NB4 (cell line): ENCODE results near the gene FAM83F.

Source experiments
- DNase-seq: peaks from one replicate; pipeline ENCODE4 v3.0.0; 2010; ENCODE audit warnings: low read depth
- H3K4me3 ChIP-seq: one replicate; pipeline ENCODE4 v1.5.1; 2011; ENCODE audit warnings: mild to moderate bottlenecking, low read depth, low read length, moderate library complexity
- CTCF ChIP-seq: IDR thresholded peaks from one replicate; pipeline ENCODE4 v1.5.1; 2012; ENCODE audit warnings: low read depth, low read length
- MAX ChIP-seq: IDR thresholded peaks from 2 replicates; pipeline ENCODE4 v1.6.1; 2011; ENCODE audit warnings: low read depth, low read length
- MYC ChIP-seq: IDR thresholded peaks from 2 replicates; pipeline ENCODE4 v1.6.1; 2011; ENCODE audit warnings: low read depth, low read length
- POLR2A ChIP-seq: IDR thresholded peaks from 2 replicates; pipeline ENCODE4 v1.6.1; 2011; ENCODE audit warnings: mild to moderate bottlenecking; ENCODE audit not compliant: insufficient read length; ENCODE audit errors: extremely low read depth

FAM83F gene

GRCh38 chr22:39965748-39966147, 29.0 kb upstream of the FAM83F start:
- H3K4me3 ChIP-seq, result no peak overlapping the region
- DNase-seq, result no peak
- TF ChIP-seq MAX (no peak), CTCF (no peak), POLR2A (no peak), MYC (no peak)

GRCh38 chr22:39966470-39966869, 28.3 kb upstream of the FAM83F start:
- no peak for DNase-seq
- TF ChIP-seq POLR2A (no peak), MAX (no peak), MYC (no peak), CTCF (no peak)
- no peak overlapping the region for H3K4me3 ChIP-seq

GRCh38 chr22:39967103-39967829, 27.5 kb upstream of the FAM83F start:
- no peak overlapping the region for H3K4me3 ChIP-seq
- no peak for DNase-seq
- TF ChIP-seq POLR2A, result no peak

- DNase-seq, result no peak
- no peak overlapping the region for H3K4me3 ChIP-seq
- no peak for TF ChIP-seq MYC
Observed at GRCh38 chr22:39967996-39968972, 26.5 kb upstream of the FAM83F start.

GRCh38 chr22:39970742-39971141, 24.0 kb upstream of the FAM83F start:
- no peak for DNase-seq
- H3K4me3 ChIP-seq, result no peak overlapping the region
- TF ChIP-seq POLR2A (no peak), MAX (no peak), CTCF (no peak)

GRCh38 chr22:39972641-39973040, 22.1 kb upstream of the FAM83F start:
- TF ChIP-seq MYC (no peak), CTCF (no peak), MAX (no peak), POLR2A (no peak)
- no peak for DNase-seq
- no peak overlapping the region for H3K4me3 ChIP-seq

GRCh38 chr22:39973656-39974055, 21.1 kb upstream of the FAM83F start:
- no peak overlapping the region for H3K4me3 ChIP-seq
- no peak for TF ChIP-seq POLR2A
- TF ChIP-seq MAX, result no peak
- no peak for TF ChIP-seq CTCF
- TF ChIP-seq MYC, result no peak
- no peak for DNase-seq
